Activated CD8-positive, alpha-beta memory T cell treated with anti-CD3 and anti-CD28 coated beads for 48 hours (primary cell): ENCODE results near the gene TPPP2.

Source experiments
- DNase-seq, 3 experiments: peaks; one replicate each; pipeline ENCODE4 v3.0.0-alpha.2; 2020; ENCODE audit warnings: low read depth in 2 of 3, low spot score in 2 of 3

TPPP2 gene

DNA sequence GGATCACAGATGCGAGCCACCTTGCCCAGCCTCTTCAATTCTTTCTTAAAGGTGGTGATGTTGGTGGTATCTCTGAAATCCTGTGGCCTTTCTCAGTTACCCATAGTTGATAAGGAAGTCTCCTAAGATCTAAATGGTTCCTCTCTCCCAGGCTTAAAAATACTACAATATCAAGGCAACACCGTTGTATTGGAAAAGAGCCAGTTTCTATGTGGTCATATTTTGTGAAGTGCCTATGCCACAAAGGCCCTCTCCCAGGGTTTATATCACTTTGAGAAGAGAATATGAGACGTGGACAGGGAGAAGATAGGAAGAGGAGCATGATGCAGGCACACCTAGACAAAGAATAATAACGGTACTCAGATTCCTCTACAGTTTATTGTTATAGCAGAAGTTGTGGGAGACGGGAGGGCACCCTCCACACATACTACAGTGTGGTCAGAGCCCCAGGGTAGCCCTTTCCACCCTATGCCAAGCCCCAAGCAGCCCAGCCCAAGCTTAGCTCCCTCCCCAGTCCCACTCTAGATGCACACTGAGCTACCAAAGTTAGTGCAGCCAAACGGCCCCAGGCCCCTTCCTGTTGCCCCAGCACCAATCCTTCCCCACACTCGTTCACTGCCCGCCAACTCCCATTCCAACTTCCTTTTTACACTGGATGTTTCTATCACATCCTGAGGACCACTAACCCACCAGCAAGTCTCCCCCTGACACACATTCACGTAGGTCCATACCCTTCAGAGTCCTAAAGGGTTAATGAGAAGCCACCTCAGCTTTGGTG is 13.4 kb upstream of the TPPP2 start:
- no peak for DNase-seq

DNA sequence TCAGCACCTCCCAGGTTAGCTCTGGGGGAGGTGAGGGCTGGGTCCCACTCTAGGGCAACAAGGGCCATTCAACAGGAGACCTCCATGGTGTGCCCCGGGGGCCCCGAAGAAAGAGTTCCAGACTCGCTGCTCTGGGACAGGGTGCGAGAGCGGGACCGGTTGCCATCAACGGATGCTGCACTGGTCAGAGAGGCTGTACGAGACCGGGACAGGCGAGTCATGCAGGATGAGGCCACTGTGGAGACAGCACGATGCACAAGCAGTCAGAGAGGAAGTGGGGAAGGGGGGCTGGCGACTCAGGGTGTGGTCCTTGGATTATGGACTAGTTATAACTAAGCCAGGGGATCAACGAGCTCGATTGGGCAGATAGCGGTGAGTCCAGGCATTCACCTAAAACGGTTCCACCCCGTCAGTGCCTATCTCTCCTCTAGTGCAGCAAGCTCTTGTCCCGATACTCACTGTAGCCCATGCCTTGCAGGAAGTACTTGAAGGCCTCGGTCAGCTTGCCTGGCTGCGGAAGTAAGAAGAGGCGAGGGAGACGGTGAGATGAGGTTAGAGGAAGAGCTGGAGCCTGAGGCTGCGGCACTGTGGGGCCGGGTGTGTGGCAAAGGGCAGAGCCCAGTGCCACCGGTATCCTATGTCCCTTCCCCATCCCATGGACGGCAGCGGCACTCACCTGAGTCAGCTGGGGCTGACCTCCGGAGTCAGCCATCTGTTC is 12.3 kb upstream of the TPPP2 start:
- no peak for DNase-seq

DNA sequence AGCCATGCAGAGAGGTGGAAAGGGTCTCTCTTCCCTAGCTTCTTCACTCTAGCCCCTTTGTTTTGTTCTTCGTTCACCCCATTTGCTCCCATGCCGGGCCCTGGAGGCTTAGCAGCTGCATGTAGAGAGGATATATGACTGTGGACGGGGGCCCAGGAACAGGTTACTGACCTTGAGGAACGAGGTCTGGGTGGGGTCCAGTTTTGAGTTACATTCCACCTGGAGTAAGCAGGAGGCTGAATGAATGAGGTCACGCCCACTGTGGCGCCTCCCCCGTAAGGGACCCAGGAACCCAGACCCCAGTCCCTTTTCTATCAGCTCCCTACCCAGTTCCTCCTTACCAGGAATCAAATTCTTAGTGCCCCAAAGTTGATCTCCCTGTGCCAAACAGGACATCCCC is 11.7 kb upstream of the TPPP2 start:
- DNase-seq: no peak

DNA sequence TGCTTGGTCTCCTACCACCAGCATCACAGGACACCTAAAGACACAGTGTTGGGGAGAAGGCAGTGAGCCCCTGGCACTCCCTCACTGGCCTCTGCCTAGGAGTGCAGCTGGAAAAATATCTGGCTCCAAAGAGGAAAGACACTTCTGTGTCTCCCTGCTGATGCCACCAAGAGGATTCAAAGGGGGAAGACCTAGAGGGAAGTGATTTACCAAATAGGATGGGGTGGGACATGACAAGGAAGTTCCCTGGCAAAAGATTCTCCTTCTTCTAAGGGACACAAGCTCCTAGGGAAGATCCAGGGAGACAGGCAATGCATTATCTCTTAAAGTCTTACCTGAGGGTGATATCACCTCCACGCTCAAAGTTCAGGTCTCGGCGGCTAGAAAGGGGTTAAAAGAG is 11.2 kb upstream of the TPPP2 start:
- no peak for DNase-seq

GRCh38 chr14:21019366-21019765 is 10.7 kb upstream of the TPPP2 start:
- DNase-seq: no peak

DNA sequence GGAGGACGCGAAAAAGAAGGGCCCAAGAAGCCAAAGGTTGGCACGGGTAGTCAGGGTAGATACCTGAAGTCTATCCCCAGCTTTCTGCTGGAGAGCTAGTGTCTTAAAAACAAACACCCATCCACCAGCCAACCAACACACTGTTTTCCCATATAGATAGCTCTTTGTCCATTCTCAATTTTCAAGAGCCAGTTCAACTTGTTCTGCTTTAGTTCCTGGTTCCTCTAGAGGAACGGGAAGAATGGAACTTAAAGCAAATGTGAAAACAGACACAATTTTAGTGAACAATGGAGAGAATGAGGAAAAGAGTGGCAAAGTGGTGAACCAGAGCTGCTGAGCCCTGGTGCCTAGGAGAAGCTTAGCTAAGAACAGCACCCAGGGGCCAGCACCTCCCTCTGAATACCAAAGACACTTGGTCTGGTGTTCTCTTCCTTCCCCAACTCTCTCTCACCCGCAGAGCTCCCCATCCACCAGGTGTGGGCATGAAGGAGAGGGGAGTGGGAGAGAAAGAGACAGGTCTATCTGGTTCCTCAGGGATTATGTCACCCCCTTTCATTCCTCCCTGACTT is 9.0 kb upstream of the TPPP2 start:
- no peak for DNase-seq

GRCh38 chr14:21022686-21023085 is 7.3 kb upstream of the TPPP2 start:
- DNase-seq: no peak

DNA sequence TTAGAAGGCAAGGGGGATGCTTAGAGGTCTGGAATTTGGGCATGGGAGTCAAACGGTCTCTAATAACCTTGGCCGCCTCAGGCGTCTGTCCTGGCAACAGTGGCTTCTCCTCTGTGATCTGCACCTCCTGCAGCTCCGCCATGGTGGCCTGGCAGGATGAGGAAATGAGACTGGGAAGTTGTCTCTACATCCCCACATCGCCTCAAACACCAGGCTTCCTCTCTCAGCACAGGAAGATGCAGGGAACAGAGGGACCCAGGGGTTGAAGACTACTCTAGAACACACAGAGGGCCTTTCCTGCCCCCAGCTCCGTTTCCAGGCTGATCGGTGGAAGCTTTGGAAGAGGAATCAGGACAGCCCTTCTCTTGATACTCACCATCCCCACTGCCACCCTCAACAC is 6.8 kb upstream of the TPPP2 start:
- DNase-seq: no peak

- no peak for DNase-seq
Measured at GRCh38 chr14:21023817-21024584, 6.0 kb upstream of the TPPP2 start.

- peak; percentile 21 to 29 (median 25) for DNase-seq
Measured at GRCh38 chr14:21024585-21025370, 5.2 kb upstream of the TPPP2 start, which contains the start of gene NDRG2. Gene NDRG2 (minus strand): TSS chr14:21025061. CDS start chr14:21023315, 1,746 bp downstream.

DNA sequence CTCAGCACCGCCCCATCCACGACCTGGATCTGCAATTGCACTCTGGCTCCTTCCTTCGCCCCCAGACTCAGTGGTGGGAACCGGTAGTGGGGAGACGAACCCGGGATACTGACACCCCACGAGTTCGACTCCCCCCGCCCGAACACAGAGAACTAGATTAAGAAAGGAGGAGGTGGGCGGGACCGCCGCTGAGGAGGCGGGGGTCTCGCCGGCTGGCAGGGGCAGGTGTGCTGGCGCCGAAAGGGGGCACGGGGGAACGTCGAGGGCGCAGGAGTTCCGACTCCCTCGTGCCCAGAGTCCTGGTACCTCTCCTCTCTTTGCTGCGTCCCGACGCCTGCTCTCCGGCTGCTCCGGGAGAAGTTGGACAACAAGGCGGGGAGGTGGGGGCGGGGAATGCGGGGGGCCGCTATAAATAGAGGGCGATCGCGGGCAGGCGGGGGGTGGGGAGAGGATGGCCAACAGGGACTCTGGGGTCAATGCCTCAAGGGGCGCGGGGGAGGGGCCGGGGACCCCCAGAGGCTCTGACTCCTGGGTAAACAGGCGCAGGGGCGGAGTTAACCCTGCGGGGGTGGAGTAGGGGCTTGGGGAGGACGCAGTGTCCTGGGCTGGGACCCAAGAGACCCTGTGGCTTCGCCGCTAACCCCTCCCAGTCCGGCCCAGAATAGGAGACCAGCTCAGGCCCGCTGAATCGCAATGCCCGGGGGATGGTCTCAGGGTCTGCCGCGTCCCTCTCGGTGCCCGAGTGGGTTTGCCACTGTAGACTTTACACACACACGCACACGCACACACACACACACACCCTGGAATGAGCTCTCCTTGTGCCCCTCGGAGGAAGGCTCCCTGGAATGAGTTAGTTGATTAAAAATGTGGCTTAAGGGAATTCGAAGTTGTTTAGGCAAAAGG is 4.4 kb upstream of the TPPP2 start:
- no peak for DNase-seq

DNA sequence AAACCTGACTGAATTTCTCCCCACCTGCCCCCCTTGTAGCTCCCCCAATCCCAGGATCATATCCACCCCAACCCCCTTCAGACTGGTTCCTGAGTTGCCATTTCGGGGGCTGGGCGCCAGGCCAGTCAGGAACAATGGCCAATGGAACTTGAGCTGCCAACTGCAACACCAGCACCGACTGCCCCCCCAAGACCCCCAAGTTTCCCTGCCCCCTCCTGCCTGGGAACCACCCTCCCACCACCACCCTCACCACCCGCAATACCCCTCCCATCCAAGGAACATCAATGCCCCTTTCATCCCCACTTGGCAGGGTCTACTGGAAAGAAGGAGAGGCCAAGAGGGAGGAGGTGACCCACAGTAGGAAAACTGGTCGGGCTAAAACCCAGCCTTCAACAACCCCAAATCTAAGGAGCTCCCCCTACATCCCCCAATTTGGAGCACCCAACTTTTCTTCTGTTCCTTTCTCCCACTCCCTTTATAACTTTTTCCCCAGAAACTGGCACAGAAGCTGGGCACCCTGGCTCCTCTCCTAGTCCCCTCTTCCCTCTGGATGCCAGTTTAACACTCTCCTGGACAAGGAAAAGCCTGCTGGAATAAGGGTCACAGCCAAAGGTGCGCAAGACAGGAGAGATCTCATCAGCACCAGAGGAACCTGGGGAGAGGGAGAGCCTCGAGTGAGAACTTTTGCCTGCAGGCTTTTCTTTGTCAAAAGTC is 3.6 kb upstream of the TPPP2 start:
- no peak for DNase-seq

DNA sequence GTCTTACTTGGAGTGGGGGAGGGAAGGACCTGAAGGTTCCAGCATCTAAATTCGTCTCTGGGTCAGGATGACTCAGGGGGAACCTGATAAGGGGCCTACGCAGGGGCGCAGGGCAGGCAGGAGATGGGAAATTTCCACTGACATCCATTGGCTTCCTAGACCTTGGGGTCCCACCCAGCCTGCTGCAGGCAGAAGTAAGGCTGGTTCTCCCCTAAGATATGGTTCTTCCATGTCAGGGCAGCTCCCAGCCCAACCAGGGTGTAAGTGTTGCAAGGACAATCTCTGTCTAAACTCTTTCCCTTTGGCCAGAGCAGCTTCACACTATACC is 3.1 kb upstream of the TPPP2 start:
- DNase-seq: no peak

GRCh38 chr14:21030531-21030930 is 514 bp downstream of the TPPP2 start:
- no peak for DNase-seq

- no peak for DNase-seq
Measured at GRCh38 chr14:21032326-21033132, 2.5 kb downstream of the TPPP2 start.

DNA sequence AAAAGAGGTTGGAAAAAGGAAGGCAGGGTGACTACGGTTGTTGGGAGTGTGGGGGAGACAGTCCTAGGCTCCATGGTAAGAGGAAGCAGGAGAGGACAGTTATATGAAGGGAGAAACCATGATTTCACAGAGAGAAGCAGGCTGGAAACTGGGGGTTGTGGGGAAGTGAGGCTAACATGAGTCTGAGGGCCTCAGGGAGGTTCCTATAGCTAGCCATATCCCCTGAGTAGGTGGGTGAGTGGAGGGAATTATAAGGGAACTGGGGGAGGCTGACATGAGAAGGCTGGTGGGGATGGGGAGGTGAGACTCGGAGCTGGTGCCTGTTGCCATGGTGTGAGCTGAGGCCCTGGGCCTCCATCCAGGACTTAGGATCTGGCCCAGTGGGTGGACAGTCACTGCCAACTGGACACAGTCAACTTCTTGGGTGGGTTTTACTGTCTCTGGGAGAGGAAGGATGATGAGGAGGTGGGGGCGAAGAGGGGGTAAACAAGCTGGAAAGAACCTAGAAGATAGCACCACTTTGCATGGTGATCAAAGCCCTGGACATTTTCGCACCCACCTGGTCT is 3.2 kb downstream of the TPPP2 start:
- DNase-seq: no peak

- DNase-seq: no peak
Measured at GRCh38 chr14:21034707-21035106, 4.7 kb downstream of the TPPP2 start, which contains the start of gene RNASE13. Gene RNASE13 (minus strand): TSS chr14:21034807. CDS start chr14:21034288, 519 bp downstream.

DNA sequence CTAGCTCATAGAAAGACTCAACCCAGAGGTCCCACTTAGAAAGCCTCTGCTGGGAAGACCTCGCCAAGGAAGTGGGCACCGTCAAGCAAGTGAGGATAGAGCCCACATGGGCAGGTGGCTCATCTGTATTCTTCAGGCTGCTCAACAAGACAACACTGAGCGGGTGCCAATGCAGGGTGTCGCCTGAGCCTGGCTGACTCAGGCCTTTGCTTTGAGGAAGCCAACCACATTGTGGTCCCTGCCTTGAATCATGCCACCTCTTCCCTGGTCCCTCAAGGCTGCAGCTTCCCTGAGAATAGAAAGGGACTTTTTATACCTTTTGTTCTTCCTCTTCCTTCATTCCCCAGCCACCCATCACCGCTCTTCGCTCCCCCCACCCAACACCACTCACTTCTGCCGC is 6.7 kb downstream of the TPPP2 start:
- DNase-seq: no peak
